HL-60/S4 treated with phorbol 12-myristate 13-acetate at 8.2 ng/mL for 4 days and 3 days (cell line): Measurements from ENCODE around the gene CDC73.
"Not testable (repeated sequence)": the region's sequence is repeated elsewhere in the genome, so short reads cannot be mapped to it uniquely, and the experiment has no call there.

Experiments
- in situ Hi-C: fragments of 300-500 bp; cut with MboI; formaldehyde crosslinking; loops from 2 replicates; pipeline ENCODE4 v1.15.0; 2022; ENCODE audit warnings: low sequenced_read_pairs

The CDC73 gene

GRCh38 chr1:193278968-193279367 lies 157.1 kb downstream of the CDC73 start:
- in situ Hi-C loops: no loop called here

DNA sequence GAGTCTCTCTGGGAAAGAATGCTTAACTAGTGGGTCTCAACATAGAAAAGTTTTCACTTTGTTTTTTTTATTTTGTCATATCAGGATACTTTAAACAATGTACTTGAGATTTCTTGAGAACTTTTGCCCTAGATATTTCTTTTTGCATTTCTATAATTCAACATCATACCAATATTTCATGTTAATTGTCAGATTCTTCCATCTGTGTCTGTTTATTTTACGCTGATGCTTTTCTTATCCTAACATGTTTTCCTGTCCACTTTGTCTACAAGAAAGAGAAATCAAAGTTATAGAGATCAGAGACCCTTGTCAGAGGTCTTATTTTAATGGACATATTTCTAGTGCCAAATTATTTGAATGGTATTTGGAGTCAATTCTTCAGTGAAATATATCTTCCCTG lies 160.1 kb downstream of the CDC73 start:
- in situ Hi-C loops: no loop called here

GRCh38 chr1:193283016-193283415 lies 161.2 kb downstream of the CDC73 start:
- in situ Hi-C loops: no loop called here

DNA sequence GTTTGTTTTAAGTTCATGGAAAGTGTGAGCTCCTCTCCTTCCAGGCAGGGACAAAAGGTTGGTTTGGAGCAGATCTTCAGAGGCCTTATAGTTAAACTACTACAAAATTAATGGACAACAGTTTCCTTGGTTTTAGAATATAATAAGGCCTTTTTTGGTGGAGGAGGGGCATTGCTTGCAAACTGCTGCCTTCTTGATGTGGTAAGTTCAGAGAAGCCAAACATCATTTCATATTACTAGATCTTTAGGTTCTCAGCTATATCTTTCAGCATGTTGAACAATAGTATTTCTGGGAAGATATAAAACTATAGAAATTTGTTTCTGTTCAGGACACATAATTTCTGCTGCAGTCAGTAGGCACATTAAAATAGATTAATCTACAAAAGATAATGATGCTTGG lies 162.4 kb downstream of the CDC73 start:
- in situ Hi-C loops: no loop called here

- in situ Hi-C loops: no loop called here
These were observed 163.8 kb downstream of the CDC73 start for GRCh38 chr1:193285641-193286040.

GRCh38 chr1:193288548-193289080 lies 166.8 kb downstream of the CDC73 start:
- in situ Hi-C loops: not testable (repeated sequence)

- in situ Hi-C loops: no loop called here
These were observed 171.9 kb downstream of the CDC73 start for GRCh38 chr1:193293726-193294125.

DNA sequence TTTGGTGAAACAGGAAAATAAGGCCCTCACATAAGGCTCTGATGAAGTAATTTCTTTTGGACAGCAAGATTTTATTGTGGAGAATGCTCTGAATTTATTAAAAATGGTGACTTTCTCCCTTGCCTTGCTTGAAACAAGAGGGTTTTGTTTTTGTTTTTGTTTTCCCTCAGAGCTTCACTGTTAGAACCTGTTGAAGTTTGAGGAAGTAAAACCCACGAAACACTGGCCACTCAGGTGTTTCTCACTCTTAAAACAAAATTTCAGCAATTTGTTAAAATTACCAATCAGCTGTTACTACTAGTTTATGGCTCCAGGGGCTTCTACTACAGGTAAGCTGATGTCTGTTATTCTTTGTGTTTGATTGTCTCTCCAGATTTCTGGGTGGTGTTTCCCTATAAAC lies 177.2 kb downstream of the CDC73 start:
- in situ Hi-C loops: no loop called here

DNA sequence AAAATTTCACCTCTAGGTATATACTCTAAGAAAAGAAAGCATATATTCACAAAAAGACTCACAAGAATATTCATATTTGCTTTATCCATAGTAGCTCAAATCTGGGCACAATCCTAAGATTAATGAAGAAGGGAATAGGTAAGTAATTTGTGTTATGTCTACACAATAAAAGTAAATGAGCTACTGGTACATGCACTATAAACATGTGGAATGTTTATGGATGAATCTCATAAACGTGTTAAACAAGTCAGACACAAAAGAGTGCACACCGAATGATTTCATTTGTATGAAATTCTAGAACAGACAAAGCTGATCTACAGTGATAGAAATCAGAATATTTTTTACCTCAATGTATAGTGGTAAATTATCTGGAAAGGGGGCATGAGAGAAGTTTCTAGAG lies 179.9 kb downstream of the CDC73 start:
- in situ Hi-C loops: no loop called here

- in situ Hi-C loops: no loop called here
These were observed 182.0 kb downstream of the CDC73 start for GRCh38 chr1:193303849-193304248.
